ENCODE results near the gene PCDH15.

PCDH15 gene

DNA sequence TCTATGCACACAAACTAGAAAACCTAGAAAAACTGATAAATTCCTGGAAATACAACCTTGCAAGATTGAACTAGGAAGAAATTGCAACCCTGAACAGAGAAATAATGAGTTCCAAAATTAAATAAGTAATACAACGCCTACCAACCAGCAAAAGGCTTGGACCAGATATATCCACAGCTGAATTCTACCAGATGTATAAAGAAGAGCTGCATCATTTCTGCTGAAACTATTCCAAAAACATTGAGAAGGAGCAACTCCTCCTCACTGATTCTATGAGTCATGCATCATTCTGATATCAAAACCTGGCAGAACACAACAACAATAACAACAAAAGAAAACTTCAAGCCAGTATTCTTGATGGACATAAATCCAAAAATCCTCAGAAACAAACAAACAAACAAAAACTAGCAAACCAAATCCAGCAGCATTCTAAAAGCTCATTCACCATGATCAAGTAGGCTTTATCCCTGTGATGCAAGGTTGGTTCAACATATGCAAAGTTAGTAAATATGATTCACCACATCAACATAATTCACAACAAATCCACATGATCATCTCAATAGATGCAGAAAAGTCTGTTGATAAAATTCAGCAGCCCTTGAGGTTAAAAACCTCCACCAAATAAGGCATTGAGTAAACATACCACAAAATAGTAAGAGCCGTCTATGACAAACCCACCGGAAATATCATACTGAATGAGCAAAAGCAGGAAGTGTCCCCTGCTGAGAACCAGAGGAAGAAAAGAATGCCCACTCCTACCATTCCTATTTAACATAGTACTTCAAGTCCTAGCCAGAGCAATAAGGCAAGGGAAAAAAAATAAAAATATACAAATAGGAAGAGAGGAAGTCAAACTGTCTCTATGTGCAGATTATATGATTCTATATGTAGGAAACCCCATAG lies 98.2 kb downstream of the PCDH15 start:
- no peak for DNase-seq

GRCh38 chr10:54691331-54691730 lies 109.7 kb downstream of the PCDH15 start:
- DNase-seq, result no peak

DNA sequence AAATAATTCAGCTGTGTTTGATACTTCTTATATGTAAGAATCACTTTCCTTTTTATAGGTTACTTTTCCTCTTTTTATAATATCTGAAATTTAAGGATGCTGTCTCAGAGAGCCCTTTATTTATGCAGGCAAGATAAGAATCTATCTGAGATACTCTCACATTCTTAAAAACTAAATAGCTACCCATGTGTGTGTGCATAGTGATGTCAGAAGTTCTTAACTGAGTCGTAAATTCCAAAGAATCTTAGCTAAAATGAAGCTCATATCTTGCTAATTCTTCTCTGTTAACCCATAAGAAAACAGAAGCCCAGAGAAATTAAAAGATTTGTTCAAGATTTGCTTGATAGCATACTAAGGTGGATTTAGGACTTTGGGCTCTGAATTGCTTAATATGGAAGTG lies 118.5 kb downstream of the PCDH15 start:
- DNase-seq, result no peak

DNA sequence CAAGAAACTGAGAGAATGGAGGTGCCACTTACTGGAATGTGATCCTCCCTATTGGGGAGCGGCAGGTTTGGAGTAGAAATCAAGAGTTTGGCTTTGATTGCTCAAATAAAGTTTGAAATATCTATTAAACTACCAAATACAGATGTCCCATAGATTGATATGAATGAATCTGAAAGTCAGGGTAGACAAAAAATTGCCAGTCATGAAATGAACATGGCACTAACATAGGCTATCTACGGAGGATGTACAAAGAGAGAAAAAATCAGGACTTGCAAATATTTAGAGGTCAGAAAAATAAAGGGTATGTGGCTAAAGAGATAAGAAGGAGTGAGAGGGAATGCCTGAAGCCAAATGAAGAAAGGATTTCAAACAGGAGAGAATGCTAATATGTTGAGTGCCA lies 119.9 kb downstream of the PCDH15 start:
- DNase-seq, result no peak

GRCh38 chr10:54667136-54667535 lies 133.9 kb downstream of the PCDH15 start:
- no peak for DNase-seq

- no peak for DNase-seq
Measured at GRCh38 chr10:54666192-54666591, 134.8 kb downstream of the PCDH15 start.

GRCh38 chr10:54665095-54665494 lies 135.9 kb downstream of the PCDH15 start:
- no peak for DNase-seq

- DNase-seq, result no peak
Measured at GRCh38 chr10:54660397-54660796, 140.6 kb downstream of the PCDH15 start.

DNA sequence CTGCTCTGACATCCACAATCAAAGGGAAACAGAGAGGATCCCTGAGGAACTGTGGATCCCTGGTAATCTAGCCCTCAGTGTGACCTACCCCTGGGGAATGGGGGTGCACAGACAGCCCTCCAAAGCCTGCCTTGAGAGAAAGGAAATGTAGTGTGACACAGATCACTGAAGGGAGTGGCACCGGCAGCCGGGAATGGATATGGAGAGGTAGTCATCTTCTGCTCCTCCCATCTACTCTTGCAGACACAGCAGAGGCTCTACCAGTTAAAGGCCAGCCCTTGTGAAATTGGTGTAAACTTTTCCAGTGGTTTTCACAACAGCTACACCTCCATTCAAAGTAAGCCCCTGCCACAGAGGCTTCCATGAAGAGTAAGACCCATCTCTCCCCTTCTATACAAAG lies 144.4 kb downstream of the PCDH15 start:
- no peak for DNase-seq

DNA sequence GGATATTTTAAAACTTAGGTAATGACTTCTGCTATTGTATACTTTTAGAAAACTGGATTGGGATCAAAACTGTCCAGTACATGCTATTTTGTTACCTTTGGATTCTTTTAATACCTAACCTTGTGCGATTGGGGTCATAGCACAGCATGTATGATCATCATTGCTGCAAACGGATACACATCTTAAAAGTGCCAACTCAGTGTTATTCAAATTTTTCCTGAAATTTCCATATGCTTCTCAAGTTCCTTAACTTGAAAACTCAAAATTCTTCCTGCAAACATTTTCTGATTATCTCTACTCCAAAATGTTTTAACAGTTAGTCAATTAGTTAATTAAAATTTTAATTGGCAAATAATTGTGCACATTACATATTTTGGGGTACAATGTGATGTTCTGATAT lies 147.5 kb downstream of the PCDH15 start:
- no peak for DNase-seq

DNA sequence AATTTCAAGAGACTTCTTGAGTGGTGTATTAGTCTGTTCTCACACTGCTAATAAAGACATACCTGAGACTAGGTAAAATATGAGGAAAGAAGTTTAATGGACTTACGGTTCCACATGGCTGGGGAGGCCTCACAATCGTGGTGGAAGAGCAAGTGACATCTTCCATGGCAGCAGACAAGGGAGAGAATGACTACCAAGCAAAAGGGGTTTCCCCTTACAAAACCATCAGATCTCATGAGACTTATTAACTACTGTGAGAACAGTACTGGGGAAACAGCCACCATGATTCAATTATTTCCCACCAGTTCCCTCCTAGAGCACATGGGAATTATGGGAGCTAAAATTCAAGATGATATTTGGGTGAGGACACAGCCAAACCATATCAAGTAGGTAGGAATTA lies 150.5 kb downstream of the PCDH15 start:
- no peak for DNase-seq

DNA sequence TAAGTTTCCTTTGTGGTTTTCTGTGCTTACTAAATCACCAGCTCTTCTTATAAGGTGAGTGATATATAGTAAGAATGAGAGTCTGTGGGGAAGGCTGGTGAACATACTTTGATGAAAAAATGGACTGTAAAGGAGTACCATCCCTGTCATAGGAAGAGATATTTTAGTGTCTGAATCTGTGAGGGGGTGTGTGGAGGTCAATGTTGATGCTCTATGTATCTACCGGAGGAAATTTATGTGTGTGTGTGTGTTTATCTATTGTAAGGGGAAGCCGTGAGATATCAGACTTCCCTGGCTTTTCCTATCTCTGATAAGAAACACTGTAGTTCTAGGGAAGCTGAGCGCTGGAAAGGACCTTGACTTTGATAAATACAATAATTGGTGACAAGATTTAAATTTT lies 179.0 kb downstream of the PCDH15 start:
- no peak for DNase-seq

- DNase-seq, result no peak
Measured at GRCh38 chr10:54620352-54620751, 180.7 kb downstream of the PCDH15 start.

GRCh38 chr10:54614072-54614471 lies 187.0 kb downstream of the PCDH15 start:
- DNase-seq, result no peak

DNA sequence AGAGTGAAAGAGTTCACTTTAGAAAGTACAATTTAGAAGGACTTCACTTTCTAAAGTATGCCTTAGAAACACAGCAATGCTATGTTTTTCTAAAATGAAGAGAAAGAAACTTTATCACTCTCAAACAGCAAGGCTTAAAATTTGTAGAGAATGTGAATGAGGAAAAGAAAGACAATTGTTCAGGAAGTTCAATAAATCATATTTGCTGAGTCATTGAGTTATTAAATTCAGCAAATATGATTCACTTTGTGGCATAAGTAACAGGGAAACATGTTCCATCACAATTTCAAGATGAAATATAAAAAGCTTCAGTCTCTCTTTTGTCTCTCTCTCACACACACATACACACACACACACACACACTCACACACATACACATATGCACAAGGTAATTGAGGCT lies 187.9 kb downstream of the PCDH15 start:
- DNase-seq, result no peak

GRCh38 chr10:54609423-54609822 lies 191.6 kb downstream of the PCDH15 start:
- no peak for DNase-seq

GRCh38 chr10:54607983-54608382 lies 193.0 kb downstream of the PCDH15 start:
- no peak for DNase-seq

DNA sequence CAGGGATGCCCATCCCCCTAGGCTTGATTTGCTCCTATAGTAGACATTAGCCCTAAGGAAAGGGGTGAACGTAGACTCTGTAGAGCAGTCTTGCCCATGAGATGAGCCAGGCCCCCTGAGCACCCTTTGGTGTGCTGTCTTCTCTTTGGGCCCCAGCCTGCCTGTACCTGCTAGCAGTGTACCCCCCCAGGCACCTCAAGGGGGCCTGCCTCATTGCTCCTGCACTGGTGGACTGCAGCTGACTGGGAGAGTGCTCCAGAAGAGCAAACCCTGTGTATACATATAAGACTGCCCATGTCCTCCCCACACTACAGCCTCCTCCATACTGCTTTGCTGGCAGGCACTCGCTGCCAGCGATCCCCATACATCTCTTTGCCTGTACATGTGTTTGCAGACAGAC lies 206.7 kb downstream of the PCDH15 start:
- DNase-seq, result no peak

GRCh38 chr10:54587971-54588370 lies 213.1 kb downstream of the PCDH15 start:
- no peak for DNase-seq

- no peak for DNase-seq
Measured at GRCh38 chr10:54585572-54585971, 215.5 kb downstream of the PCDH15 start.

DNA sequence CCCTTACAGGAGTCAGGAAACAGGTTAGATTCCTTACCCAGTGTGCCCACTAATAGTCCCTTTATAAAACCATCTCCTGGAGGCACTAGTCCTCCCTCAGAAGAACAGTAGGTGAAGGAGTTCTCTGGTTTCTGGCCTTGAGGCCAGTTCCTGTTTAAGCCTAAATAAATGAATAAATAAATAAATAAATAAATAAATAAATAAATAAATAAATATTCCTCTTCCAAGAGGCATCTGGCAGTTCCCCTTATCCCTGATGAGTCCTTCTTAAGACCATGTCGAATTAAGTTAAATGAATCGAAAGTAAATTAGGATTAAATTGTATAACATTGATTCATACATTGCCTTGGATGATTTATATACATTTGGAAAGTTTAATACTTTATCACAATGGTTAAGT lies 223.3 kb downstream of the PCDH15 start:
- DNase-seq, result no peak

GRCh38 chr10:54576541-54576940 lies 224.5 kb downstream of the PCDH15 start:
- DNase-seq, result no peak

DNA sequence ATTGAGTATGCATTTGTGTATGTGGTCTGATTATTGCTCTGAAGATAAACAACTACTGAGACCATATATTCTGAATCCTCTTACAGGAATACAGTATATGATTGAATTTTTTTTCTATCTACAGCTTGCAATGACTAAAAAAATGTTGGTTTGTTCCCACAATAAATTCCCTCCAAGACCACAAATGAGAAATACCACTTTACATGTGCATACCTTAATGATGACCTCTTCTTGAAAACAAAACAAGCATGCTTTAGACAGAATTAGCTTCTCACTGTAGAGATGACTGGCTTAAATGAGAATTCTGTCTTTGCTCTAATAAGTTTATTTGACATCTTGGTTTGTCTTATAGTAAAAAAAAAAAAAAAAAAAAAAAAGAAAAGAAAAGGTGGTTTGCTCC lies 241.5 kb downstream of the PCDH15 start:
- no peak for DNase-seq

- no peak for DNase-seq
Measured at GRCh38 chr10:54554028-54554427, 247.0 kb downstream of the PCDH15 start.

DNA sequence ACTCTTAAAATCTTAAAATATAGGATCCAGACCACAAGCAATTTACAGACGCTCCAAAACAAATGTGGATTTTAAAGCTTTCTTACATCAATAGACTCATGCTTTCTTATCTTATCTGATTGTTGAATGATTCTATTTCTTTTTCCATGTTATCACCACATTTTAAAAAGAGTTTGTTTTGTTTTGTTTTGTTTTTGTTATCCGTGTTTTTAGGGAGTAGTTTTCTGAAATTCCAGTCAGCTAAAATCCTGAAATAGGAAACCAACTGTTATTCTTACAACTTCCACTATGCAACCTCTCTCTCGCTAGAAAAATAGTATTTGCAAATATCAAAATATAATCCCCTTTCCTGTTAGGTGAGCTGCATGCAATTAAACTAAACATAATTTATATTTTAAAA lies 251.0 kb downstream of the PCDH15 start:
- DNase-seq, result no peak

All from NCI-H2171 treated with DMSO at 0.1 percent for 48 hours (cell line).